ENCODE results near the gene C22orf31.

- TF ChIP-seq EZH2phosphoT487 (IDR thresholded peaks at IDR 0.05; ENCODE audit: borderline replicate concordance, low read length) (no peak), CTCF (IDR thresholded peaks at IDR 0.05; ENCODE audit: low read depth, low read length, poor library complexity, severe bottlenecking) (no peak)
Measured at GRCh38 chr22:29016067-29016938, 45.3 kb downstream of the C22orf31 start.

All from DOHH2 (cell line).